ENCODE results near the gene FAAH.
"Not testable (repeated sequence)": the region's sequence is repeated elsewhere in the genome, so short reads cannot be mapped to it uniquely, and the experiment has no call there.

Gene FAAH

DNA sequence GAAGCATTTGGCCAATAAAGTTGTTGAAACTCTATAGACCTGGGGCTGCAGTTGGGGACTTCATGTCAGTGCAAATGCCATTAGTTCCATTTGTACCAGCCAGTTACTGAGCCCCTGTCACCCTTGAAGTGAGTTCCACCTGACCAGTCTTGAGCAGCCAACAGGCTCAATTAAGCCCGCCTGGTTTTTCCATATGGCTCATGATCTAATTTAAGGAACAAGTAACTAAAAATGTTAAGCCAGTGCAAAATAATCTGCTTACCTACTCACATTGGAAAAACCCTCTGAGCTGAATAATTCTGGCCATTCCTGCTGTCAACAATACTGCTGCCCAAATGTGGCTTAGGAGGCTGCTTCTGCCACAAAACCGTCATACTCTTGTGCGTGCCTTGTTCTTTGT is 32.0 kb upstream of the FAAH start:
- no peak for ATAC-seq (ENCODE audit: low read depth)
- Histone ChIP-seq H3K4me3 (ENCODE audit: severe bottlenecking) (no peak overlapping the region), H3K27ac (ENCODE audit: poor library complexity, severe bottlenecking) (no peak overlapping the region), H3K27me3 (ENCODE audit: insufficient read depth, poor library complexity, severe bottlenecking) (no peaks in the 10 kb centered on the region), H3K36me3 (ENCODE audit: low read depth) (peaks cover 73% of the 10 kb centered on the region), H3K9me3 (ENCODE audit: severe bottlenecking) (no peaks in the 10 kb centered on the region), H3K4me1 (ENCODE audit: insufficient read depth, poor library complexity, severe bottlenecking) (no peaks in the 10 kb centered on the region)
- DNase-seq (ENCODE audit: low spot score): no peak
- no peak for TF ChIP-seq CTCF (IDR thresholded peaks at IDR 0.05; ENCODE audit: poor library complexity, severe bottlenecking)

- H3K36me3 ChIP-seq (ENCODE audit: low read depth): peaks cover 63% of the 10 kb centered on the region
- H3K4me1 ChIP-seq (ENCODE audit: insufficient read depth, poor library complexity, severe bottlenecking): no peaks in the 10 kb centered on the region
- no peak overlapping the region for H3K4me3 ChIP-seq (ENCODE audit: severe bottlenecking)
- no peak for ATAC-seq (ENCODE audit: low read depth)
- DNase-seq (ENCODE audit: low spot score): no peak
- TF ChIP-seq CTCF (IDR thresholded peaks at IDR 0.05; ENCODE audit: poor library complexity, severe bottlenecking): no peak
- H3K9me3 ChIP-seq (ENCODE audit: severe bottlenecking): no peaks in the 10 kb centered on the region
- no peak overlapping the region for H3K27ac ChIP-seq (ENCODE audit: poor library complexity, severe bottlenecking)
- no peaks in the 10 kb centered on the region for H3K27me3 ChIP-seq (ENCODE audit: insufficient read depth, poor library complexity, severe bottlenecking)
These were observed 31.0 kb upstream of the FAAH start for GRCh38 chr1:46363121-46363520.

DNA sequence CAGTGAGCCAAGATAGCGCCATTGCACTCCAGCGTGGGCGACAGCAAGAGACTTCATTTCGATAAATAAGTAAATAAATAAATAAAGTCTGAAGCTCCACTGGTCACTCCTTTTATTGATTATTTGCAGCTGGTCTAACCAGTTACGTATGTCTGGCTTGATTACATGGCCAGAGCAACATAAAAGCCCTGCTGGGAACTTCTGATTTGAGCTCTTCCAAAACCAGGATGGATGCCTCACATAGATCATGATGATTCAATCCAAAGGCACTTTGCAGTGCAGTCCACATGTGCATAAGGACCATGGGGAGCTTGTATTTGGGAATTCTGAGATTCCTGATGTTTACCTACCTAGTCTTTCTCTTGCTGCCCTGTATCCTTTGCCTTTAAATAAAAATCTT is 29.5 kb upstream of the FAAH start:
- no peaks in the 10 kb centered on the region for H3K9me3 ChIP-seq (ENCODE audit: severe bottlenecking)
- no peak overlapping the region for H3K27ac ChIP-seq (ENCODE audit: poor library complexity, severe bottlenecking)
- H3K27me3 ChIP-seq (ENCODE audit: insufficient read depth, poor library complexity, severe bottlenecking): no peaks in the 10 kb centered on the region
- no peak overlapping the region for H3K4me3 ChIP-seq (ENCODE audit: severe bottlenecking)
- H3K4me1 ChIP-seq (ENCODE audit: insufficient read depth, poor library complexity, severe bottlenecking): no peaks in the 10 kb centered on the region
- H3K36me3 ChIP-seq (ENCODE audit: low read depth): peaks cover 51% of the 10 kb centered on the region
- no peak for TF ChIP-seq CTCF (IDR thresholded peaks at IDR 0.05; ENCODE audit: poor library complexity, severe bottlenecking)
- ATAC-seq (ENCODE audit: low read depth) (no peak), DNase-seq (ENCODE audit: low spot score) (no peak)

DNA sequence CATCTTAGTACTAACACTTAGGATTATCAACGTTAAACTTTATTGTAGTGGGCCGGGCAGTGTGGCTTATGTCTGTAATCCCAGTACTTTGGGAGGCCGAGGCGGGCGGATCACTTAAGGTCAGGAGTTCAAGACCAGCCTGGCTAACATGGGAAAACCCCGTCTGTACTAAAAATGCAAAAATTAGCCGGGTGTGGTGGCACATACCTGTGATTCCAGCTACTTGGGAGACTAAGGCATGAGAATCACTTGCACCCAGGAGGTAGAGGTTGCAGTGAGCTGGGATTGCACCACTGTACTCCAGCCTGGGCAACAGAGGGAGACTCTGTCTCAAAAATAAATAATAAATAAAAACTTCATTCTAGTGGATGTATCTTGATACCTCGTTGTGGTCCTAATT is 28.3 kb upstream of the FAAH start:
- not testable (repeated sequence) for H3K4me1 ChIP-seq (ENCODE audit: insufficient read depth, poor library complexity, severe bottlenecking); H3K9me3 ChIP-seq (ENCODE audit: severe bottlenecking); ATAC-seq (ENCODE audit: low read depth); H3K4me3 ChIP-seq (ENCODE audit: severe bottlenecking); DNase-seq (ENCODE audit: low spot score); H3K27ac ChIP-seq (ENCODE audit: poor library complexity, severe bottlenecking); H3K27me3 ChIP-seq (ENCODE audit: insufficient read depth, poor library complexity, severe bottlenecking)
- peaks cover 43% of the 10 kb centered on the region for H3K36me3 ChIP-seq (ENCODE audit: low read depth)

- no peaks in the 10 kb centered on the region for H3K27me3 ChIP-seq (ENCODE audit: insufficient read depth, poor library complexity, severe bottlenecking)
- DNase-seq (ENCODE audit: low spot score): no peak
- H3K4me3 ChIP-seq (ENCODE audit: severe bottlenecking): no peak overlapping the region
- ATAC-seq (ENCODE audit: low read depth): no peak
- no peaks in the 10 kb centered on the region for H3K9me3 ChIP-seq (ENCODE audit: severe bottlenecking)
- no peak for TF ChIP-seq CTCF (IDR thresholded peaks at IDR 0.05; ENCODE audit: poor library complexity, severe bottlenecking)
- no peak overlapping the region for H3K27ac ChIP-seq (ENCODE audit: poor library complexity, severe bottlenecking)
- peaks cover 30% of the 10 kb centered on the region for H3K36me3 ChIP-seq (ENCODE audit: low read depth)
- H3K4me1 ChIP-seq (ENCODE audit: insufficient read depth, poor library complexity, severe bottlenecking): no peaks in the 10 kb centered on the region
These were observed 27.0 kb upstream of the FAAH start for GRCh38 chr1:46367072-46367471.

GRCh38 chr1:46367701-46368100 is 26.4 kb upstream of the FAAH start:
- ATAC-seq (ENCODE audit: low read depth); H3K4me1 ChIP-seq (ENCODE audit: insufficient read depth, poor library complexity, severe bottlenecking); H3K27ac ChIP-seq (ENCODE audit: poor library complexity, severe bottlenecking); H3K4me3 ChIP-seq (ENCODE audit: severe bottlenecking); H3K9me3 ChIP-seq (ENCODE audit: severe bottlenecking); DNase-seq (ENCODE audit: low spot score); H3K27me3 ChIP-seq (ENCODE audit: insufficient read depth, poor library complexity, severe bottlenecking): not testable (repeated sequence)
- peaks cover 24% of the 10 kb centered on the region for H3K36me3 ChIP-seq (ENCODE audit: low read depth)
